ENCODE results near the gene GARIN5A. TPM values are rescaled to one million over a fixed set of nuclear protein-coding genes. Genes with fewer than 3 reads are reported as not detected.

The GARIN5A gene
- polyA plus RNA-seq, 3 donors: 0.41 TPM; not detected in 2

DNA sequence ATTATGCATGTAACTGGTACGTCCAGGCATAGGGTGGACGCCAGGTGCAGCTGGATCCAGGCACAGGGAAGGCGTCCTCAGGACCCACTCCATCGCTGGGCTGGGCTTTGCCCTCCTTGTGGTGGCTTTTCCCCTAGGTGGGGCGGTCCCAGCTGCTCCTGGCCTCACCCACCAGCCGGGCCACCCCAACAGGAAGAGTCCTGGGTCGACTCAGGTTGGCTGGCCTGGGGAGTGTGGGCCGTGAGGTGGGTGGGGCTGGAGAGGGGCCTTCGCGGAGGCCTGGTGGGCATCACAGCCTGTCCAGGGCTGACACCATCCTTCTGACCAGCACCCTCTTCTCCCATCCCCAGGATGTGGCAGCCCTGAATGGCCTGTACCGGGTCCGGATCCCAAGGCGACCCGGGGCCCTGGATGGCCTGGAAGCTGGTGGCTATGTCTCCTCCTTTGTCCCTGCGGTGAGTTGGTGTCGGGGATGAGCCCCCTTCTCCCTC is 3.2 kb upstream of the GARIN5A start:
- no peak overlapping the region for H3K9ac ChIP-seq (ENCODE audit: insufficient read depth, low read length, poor library complexity, severe bottlenecking)

More for the DNA sequence above, 3.2 kb upstream of the GARIN5A start:
- Histone ChIP-seq H3K27ac (ENCODE audit: low read depth in 1 of 2, low read length in 2 of 2) (no peak overlapping the region), H3K4me3 (replicated peaks in 1 of 3; ENCODE audit: low read depth in 2 of 3, low read length in 3 of 3) (no peak overlapping the region), H3K4me1 (ENCODE audit: control insufficient read depth in 1 of 2, insufficient read depth in 2 of 2, low read length in 2 of 2) (peaks cover 11 to 12% of the 10 kb centered on the region in 2 donors), H3K4me2 (replicated peaks; ENCODE audit: extremely low read depth, low read length, poor library complexity, severe bottlenecking) (no peak overlapping the region), H3K9me3 (replicated peaks in 1 of 2; ENCODE audit: control insufficient read depth in 1 of 2, insufficient read depth in 1 of 2, low read length in 2 of 2) (no peaks in the 10 kb centered on the region), H3K79me2 (ENCODE audit: insufficient read depth, low read length) (peaks cover 29% of the 10 kb centered on the region), H2AFZ (ENCODE audit: insufficient read depth, low read depth, low read length, poor library complexity, severe bottlenecking) (no peak overlapping the region), H3K27me3 (ENCODE audit: control insufficient read depth in 2 of 2, insufficient read depth in 2 of 2, low read length in 2 of 2) (no peaks in the 10 kb centered on the region), H3K36me3 (replicated peaks in 1 of 2; ENCODE audit: control insufficient read depth in 1 of 2, insufficient read depth in 2 of 2, low read length in 2 of 2) (peaks cover 44 to 58% of the 10 kb centered on the region in 2 donors), H4K20me1 (ENCODE audit: insufficient read depth, low read length) (peaks cover 40% of the 10 kb centered on the region)
- intact Hi-C loops (cut with micrococcal nuclease): no loop called here
- Mint-ChIP-seq H3K4me3 (no peak overlapping the region), H3K27ac (no peak overlapping the region), H3K27me3 (ENCODE audit: low read depth in 3 of 3) (peaks cover 0 to 5% (median 5%) of the 10 kb centered on the region in 3 donors), H3K9me3 (peaks cover 0 to 13% (median 2%) of the 10 kb centered on the region in 7 donors), H3K36me3 (peaks cover 42 to 59% of the 10 kb centered on the region in 2 donors), H3K4me1 (peaks cover 14% of the 10 kb centered on the region)
- TF ChIP-seq CTCF (IDR thresholded peaks at IDR 0.05): no peak
- 98% methylated on average over 10 of the region's 16 CpGs for WGBS (ENCODE audit: insufficient coverage)
- DNase-seq: no peak

Data from CD14-positive monocyte (primary cell).